HepG2 (cell line): Measurements from ENCODE around the gene C16orf87. TPM values are rescaled to one million over a fixed set of nuclear protein-coding genes. Genes with fewer than 3 reads are reported as not detected.
A peak's percentile ranks its signal among the peaks of the same experiment; 100 is the strongest.

Experiments used
- ATAD3A ChIP-seq: sonication (generic); formaldehyde crosslinking; IDR thresholded peaks from 2 replicates; pipeline ENCODE4 v1.4.0; 2020; ENCODE audit warnings: missing genetic modification reagents
- CENPX ChIP-seq: sonication (generic); formaldehyde crosslinking; IDR thresholded peaks from 2 replicates; pipeline ENCODE4 v1.9.0; 2021; ENCODE audit warnings: mild to moderate bottlenecking, missing genetic modification reagents, moderate library complexity
- ETV6 ChIP-seq: sonication (generic); formaldehyde crosslinking; conservative IDR thresholded peaks from 2 replicates; pipeline ENCODE4 v1.4.0; 2020; ENCODE audit warnings: missing genetic modification reagents
- HINFP ChIP-seq: sonication (generic); formaldehyde crosslinking; IDR thresholded peaks from 2 replicates; pipeline ENCODE4 v1.4.0; 2020; ENCODE audit warnings: low read depth, mild to moderate bottlenecking, missing genetic modification reagents
- NKX3-1 ChIP-seq: sonication (generic); formaldehyde crosslinking; IDR thresholded peaks from 2 replicates; pipeline ENCODE4 v1.5.0; 2020; ENCODE audit warnings: missing genetic modification reagents
- NR2F1 ChIP-seq, 2 experiments: fragments of 450-650 bp in 1 of 2; formaldehyde crosslinking in 1 of 2; IDR thresholded peaks; 2 replicates each; pipeline versions ENCODE4 v1.5.0 to v1.6.1; 2016 to 2020; ENCODE audit warnings: mild to moderate bottlenecking in 1 of 2, missing compliant biosample characterization in 1 of 2, missing genetic modification reagents in 1 of 2, moderate library complexity in 1 of 2
- TOE1 ChIP-seq: sonication (generic); formaldehyde crosslinking; IDR thresholded peaks from 2 replicates; pipeline ENCODE4 v1.4.0; 2020; ENCODE audit warnings: mild to moderate bottlenecking, missing genetic modification reagents
- ZBED4 ChIP-seq: sonication (generic); formaldehyde crosslinking; IDR thresholded peaks from 2 replicates; pipeline ENCODE4 v1.4.0; 2020; ENCODE audit warnings: missing genetic modification reagents, borderline replicate concordance
- ZBTB4 ChIP-seq: sonication (generic); formaldehyde crosslinking; IDR thresholded peaks from 2 replicates; pipeline ENCODE4 v1.4.0; 2020; ENCODE audit warnings: missing genetic modification reagents, mild to moderate bottlenecking, borderline replicate concordance
- ZMAT5 ChIP-seq: sonication (generic); formaldehyde crosslinking; IDR thresholded peaks from 2 replicates; pipeline ENCODE4 v1.5.0; 2020; ENCODE audit warnings: mild to moderate bottlenecking, low read depth, missing genetic modification reagents, borderline replicate concordance
- ZMYM4 ChIP-seq: sonication (generic); formaldehyde crosslinking; IDR thresholded peaks from 2 replicates; pipeline ENCODE4 v1.8.1; 2023; ENCODE audit warnings: mild to moderate bottlenecking, missing genetic modification reagents
- ZNF230 ChIP-seq: sonication (generic); formaldehyde crosslinking; IDR thresholded peaks from 2 replicates; pipeline ENCODE4 v1.4.0; 2020; ENCODE audit warnings: mild to moderate bottlenecking, missing genetic modification reagents
- ZNF430 ChIP-seq: sonication (generic); formaldehyde crosslinking; IDR thresholded peaks from 2 replicates; pipeline ENCODE4 v1.9.0; 2021; ENCODE audit warnings: mild to moderate bottlenecking, missing genetic modification reagents
- ZNF431 ChIP-seq: sonication (generic); formaldehyde crosslinking; IDR thresholded peaks from 2 replicates; pipeline ENCODE4 v1.9.0; 2022; ENCODE audit warnings: missing genetic modification reagents, low read depth, mild to moderate bottlenecking, borderline replicate concordance
- ZNF569 ChIP-seq: sonication (generic); formaldehyde crosslinking; IDR thresholded peaks from 2 replicates; pipeline ENCODE4 v1.5.0; 2020; ENCODE audit warnings: mild to moderate bottlenecking, missing genetic modification reagents, moderate library complexity, borderline replicate concordance
- ZNF772 ChIP-seq: sonication (generic); formaldehyde crosslinking; IDR thresholded peaks from 2 replicates; pipeline ENCODE4 v1.5.0; 2020; ENCODE audit warnings: mild to moderate bottlenecking, missing genetic modification reagents
- polyA plus RNA-seq, 8 experiments: library from polyadenylated mRNA; depleted of rRNA in 3 of 8; stranded (reverse) in 7 of 8; unstranded in 1 of 8; fragments of >200 nt; fragmentation: Illumina TruSeq in 4 of 8; extraction: Trizol in 4 of 8; gene quantifications; 2 replicates each; pipeline versions ENCODE4 v1.2.1 to v1.2.3, GENCODE V29; 2011 to 2016; ENCODE audit warnings: low read depth in 4 of 8, missing spikeins in 1 of 8, mixed read lengths in 1 of 8; ENCODE audit not compliant: insufficient read depth in 1 of 8
- total RNA-seq, 5 experiments: library from RNA; depleted of rRNA; stranded (reverse); fragments of >200 nt; fragmentation: Illumina TruSeq; extraction: Trizol; gene quantifications; 2 replicates each; pipeline ENCODE4 v1.2.3, GENCODE V29; 2016; ENCODE audit warnings: low read depth in 1 of 5

C16orf87 gene
- total and polyA plus RNA-seq, 2 of the 13 experiments (the other 11 are each of a cell fraction or from before 2014, with no cell fraction given): 8.6 to 19.5 TPM

- peak; percentile 6; the same call in 1 of the 2 replicates for TF ChIP-seq HINFP
- TF ChIP-seq ZBED4 (CRISPR knock-in tag): no peak
- no peak for TF ChIP-seq ZNF431
- no peak for TF ChIP-seq ETV6
- no peak for TF ChIP-seq ATAD3A (CRISPR knock-in tag)
- TF ChIP-seq NR2F1 (CRISPR knock-in tag; IDR thresholded peaks at IDR 0.05): no peak
- TF ChIP-seq ZNF772 (CRISPR knock-in tag): peak; percentile 83; the same call in 1 of the 2 replicates
- no peak for TF ChIP-seq NKX3-1 (CRISPR knock-in tag)
- no peak for TF ChIP-seq ZMYM4 (CRISPR knock-in tag)
- TF ChIP-seq ZNF430 (CRISPR knock-in tag): no peak
- no peak for TF ChIP-seq TOE1 (CRISPR knock-in tag)
- TF ChIP-seq ZMAT5 (CRISPR knock-in tag): no peak
- TF ChIP-seq ZBTB4 (CRISPR knock-in tag): no peak
- TF ChIP-seq ZNF569 (CRISPR knock-in tag): no peak
- no peak for TF ChIP-seq CENPX (CRISPR knock-in tag)
- TF ChIP-seq ZNF230 (CRISPR knock-in tag): no peak
Measured at GRCh38 chr16:46746821-46747776, 83.9 kb downstream of the C16orf87 start (continued).
